HG03039 (cell line): Measurements from ENCODE around the gene GPHN.

Experiments used
- ATAC-seq: cut with Tn5 transposase; IDR thresholded peaks from one replicate; pipeline ENCODE4 v1.9.1; 2021; ENCODE audit warnings: mild to moderate bottlenecking, moderate library complexity; ENCODE audit not compliant: unreplicated experiment

Gene GPHN

DNA sequence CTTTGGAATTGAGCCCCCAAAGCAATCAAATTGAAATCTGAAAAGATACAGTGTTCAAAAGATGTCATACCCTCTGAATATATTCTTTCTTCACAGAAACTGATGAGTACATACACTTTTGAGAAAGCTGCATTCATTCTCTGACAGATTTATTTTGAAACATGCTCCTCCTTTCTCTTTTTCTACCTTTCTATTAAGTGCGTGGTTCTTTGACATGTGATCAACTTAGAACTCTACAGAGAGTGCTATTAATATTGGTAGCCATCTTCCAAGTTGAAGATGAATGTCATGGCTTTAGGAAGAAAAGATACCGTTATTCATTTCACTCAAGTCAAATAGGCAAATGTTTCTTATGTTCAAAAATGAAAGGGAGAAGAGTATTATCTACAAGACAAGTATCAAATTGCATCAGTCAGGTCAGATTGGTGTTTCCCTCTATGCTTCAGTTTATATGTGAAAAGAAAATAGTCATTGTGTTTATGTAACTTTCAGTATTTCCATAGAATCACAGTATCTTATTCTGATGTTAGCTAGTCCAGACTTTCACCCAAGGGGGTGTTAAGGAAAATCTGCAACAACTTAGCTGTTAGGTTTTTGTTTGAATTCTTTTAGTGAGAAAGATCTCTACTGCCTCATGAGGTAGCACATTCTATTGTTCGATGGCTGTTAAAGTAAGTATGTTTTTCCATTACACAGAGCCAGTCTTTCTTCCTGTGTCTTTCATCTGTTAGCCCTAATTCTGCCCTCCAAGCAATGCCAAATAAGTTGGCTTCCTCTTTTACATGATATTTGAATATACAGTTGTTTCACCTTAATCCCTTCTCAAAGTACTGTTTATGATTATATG lies 625.9 kb downstream of the GPHN start:
- no peak for ATAC-seq

DNA sequence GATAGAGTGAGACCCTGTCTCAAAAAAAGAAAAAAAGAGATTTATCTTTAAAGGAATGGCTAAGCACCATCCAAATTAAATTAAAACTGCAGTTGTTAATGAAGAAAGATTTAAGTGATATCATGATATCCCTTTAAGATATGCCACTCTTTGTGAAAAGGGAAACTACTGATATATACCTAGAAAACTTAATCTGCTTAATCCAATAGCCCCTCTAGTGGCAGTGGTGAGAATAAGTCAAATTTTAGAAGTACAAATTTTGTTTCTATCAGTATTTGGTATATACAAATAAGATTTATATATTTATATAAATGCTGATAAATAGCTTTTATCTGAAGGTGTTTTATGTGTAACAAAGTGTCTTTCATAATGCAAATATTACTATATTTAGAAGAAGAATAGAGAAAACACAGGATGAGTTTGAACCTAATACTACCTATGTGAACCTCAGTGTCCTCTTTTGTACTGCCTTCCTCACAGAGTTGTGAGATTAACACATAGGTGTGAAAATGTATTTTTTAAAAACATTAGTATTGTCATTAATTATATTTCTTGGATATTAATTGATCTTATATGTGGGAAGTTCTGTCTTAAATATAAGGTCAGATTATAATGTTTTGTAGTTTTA lies 629.9 kb downstream of the GPHN start:
- ATAC-seq: no peak

DNA sequence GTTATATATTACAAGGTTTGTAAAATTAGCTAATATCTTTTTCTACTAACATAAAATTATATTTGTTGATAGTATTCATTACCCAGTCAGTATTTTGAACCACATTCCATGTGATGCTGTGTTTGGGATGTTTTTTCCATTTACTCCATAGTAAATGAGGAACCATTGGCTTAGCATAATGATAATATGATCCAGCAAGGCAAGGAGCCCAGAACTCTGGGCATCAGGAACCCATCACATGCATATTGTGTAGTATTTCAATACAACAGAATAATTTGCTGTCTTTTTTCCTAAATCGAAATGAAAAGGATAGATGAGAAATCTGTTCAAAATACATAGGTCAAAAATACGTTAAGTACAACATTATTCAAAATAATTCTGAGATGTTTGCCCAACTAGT lies 632.6 kb downstream of the GPHN start:
- ATAC-seq: no peak

DNA sequence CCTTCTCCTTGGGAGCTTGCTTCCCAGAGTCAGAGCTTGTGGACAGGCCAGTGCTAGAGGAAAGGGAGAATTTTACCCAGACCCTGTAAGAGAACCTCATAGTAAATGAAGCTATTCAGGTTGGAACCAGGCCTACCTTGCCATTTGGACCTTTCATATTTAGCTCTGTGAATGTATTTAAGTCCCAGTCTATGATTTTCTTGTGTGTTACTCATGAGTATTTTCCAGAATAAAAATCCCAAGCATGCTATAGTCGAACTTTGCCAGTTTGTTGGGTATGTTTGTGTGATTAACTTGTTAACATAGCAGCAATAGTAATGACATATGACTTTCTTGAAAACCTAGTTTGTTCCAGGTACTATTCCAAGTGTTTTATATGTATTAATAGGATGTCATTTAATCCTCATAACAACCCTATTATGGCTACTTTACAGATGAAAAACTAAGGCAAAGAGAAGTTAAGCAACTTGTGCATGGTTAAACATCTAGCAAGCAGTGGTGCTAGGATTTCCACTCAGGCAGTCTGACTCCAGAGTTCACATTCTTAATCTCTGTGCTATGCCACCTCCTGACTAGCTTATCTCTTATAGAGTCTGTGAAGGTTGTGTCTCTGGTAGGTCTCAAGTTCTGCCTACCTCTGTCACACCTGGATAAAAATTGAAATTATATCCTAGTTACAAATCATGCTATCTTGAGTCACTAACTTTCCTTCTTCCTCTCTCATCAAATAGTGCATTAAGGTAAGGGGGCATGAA lies 633.4 kb downstream of the GPHN start:
- ATAC-seq: no peak

DNA sequence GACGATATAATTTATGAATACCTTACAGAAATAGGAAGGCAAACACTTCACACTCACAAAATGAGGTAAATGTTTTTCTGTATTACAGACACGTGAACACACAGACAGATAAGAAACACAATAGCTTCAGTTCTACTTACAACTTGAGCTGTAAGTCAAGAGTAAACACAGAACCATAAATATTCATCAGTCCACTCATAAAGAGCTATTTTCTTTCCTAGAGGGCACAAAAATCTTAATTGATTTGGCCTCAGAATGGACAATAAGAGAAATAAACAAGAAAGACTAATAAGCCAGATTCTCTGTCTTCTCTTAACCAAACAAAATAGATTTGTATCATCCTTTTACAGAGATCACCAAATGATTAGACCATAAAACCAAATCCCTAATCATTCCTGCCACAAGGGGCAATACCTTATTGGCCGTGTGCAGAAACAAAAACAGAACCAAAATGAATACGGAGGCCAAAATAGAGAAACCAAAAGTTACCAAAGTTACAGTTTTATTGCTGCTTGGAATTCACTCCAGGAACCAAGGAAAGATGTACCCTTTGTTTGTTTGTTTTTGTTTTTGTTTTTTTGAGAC lies 643.2 kb downstream of the GPHN start:
- ATAC-seq: no peak

DNA sequence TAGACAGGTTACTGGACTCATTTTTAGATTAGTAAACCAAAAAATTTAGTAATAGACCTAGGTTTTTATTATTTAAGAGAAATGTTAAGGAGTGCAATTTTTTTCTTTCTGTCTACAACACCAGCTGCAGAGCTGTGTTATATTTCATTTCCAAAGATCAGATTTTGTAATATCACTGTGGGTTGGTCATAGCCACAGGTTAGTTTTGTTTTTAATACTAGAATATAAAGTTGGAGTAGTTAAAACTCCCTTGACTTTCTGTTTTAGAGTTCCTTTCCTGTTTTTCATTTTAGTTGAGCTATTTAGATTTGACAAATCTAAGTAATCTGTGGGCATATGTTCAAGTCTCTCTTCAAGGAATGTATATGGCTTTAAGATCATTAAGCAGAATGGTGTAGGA lies 650.6 kb downstream of the GPHN start:
- ATAC-seq: no peak

DNA sequence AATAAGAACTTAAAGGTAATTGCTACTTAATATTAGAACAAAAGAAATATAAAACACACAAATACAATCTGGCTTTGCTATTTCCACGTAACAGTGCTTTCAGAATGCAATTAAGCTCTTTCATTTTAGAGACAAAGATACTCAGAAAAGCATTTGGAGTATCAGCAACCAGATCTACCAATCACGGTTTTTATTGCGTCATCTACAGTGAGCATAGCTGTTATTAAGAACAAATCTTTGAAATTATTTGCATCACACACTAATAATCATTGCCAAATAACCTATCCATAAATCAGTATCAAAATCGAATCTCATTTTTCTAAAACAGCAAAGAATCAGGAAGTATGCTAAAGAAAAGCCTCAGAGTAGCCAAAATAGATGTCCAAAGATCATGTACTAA lies 654.4 kb downstream of the GPHN start:
- ATAC-seq: no peak

DNA sequence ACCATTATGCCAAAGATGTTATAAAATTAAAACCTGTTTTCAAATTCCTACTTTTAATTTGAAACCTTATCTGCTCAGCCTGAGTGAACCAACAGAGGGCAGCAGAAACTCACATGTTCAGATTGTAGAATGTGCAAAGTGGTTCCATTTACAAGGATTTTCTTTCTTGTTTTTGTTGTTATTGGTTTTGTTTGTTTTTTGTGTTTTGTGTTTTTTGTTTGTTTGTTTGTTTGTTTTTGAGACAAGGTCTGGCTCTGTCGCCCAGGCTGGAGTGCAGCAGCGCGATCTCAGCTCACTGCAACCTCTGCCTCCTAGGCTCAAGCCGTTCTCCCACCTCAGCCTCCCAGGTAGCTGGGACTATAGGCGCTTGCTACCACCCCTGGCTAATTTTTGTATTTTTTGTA lies 658.5 kb downstream of the GPHN start:
- ATAC-seq: no peak

DNA sequence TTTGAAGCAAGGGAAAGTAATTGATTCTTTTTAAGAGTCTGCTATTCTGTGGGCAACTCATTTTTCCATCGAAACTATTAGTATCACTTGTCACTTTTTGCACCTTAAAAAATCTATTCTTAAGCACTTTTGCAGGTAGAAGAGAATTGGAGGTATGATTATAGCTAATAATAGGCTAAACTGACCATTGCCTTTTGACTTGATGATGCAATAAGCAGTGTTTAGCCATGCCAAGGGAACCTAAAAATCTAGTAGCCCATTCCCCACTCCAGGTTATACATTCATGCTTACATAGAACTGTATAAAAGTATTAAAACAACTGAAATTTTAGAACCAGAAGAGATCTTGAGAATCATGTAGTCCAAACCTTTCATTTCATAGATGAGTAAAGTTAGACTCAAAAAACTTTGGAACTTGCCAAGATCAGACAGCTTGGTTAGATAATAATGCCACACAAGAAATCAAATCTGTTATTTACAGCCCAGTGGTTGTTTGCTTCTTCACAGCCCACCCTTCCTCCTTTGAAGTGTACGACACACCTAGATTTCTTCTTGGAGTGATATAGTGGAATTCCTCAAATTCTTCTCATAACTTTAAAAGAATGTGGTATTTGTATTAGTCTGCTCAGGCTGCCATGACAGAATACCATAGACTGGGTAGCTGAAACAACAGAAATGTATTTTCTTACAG lies 659.6 kb downstream of the GPHN start:
- no peak for ATAC-seq

DNA sequence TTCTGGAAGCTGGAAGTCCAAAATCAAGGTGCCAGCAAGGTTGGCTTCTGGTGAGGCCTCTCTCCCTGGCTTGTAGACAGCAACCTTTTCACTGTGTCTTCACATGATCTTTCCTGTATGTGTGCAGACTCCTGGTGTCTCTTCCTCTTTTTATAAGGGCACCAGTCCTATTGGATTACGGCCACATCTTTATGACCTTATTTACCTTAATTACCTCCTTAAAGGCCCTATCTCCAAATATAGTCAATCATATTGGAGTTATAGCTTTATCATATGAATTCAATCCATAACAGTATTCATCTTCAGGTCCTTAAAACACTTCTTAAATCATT lies 660.1 kb downstream of the GPHN start:
- no peak for ATAC-seq

DNA sequence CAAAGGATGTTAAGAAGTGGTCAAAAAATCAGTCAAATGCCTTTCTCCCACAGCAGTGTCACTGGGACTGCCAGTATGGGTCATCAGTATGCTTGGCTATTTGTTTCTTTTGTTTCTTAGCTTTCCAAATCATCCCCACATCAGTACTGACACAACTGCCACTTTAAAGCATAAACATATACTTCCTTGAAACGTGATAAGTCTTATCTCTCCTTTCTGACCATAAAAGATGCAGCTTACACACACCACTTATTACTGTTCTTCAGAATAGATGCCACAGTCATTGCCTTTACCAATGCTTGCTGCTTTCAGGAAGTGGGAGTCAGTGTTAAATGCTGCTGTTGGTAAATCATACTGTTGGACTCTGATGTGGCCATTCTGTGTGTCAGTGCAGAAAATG lies 662.7 kb downstream of the GPHN start:
- no peak for ATAC-seq

DNA sequence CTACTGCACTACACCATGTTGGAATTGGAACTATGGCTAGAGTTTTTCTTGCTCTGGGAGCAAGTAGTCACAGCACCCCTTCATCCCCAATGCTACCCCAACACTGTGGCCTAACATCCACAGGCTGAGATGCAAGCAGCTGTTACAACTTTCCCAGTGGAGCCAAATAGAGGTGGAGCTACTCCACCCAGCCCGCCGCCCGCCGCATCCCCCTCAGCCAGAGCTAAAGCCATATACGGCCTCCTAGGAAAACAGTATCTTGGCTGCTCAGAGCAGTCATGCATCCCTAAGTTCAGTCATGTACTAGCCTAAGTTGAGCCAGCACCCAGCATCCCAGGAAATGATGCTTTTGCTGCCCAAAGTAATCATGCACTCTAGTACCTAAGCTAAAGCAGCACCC lies 664.1 kb downstream of the GPHN start:
- ATAC-seq: no peak

DNA sequence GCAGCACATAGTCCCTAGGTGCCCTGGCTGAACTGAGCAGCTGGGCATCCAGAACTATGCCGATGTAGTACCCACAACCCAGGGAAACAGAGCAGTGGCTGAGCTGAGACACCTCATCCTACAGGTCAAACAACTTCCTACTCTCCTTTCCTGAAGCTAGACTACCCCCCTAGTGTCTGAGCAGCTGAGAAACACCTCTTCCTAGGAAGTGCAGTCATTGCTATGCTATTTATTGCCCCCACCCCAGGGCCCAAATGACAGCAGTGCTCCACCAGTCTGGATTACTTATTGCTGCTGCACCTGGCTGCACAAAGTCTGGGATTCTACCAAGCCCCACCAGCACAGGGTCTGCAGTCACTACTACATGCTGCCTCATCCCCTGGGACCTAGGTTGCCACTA lies 664.6 kb downstream of the GPHN start:
- no peak for ATAC-seq

DNA sequence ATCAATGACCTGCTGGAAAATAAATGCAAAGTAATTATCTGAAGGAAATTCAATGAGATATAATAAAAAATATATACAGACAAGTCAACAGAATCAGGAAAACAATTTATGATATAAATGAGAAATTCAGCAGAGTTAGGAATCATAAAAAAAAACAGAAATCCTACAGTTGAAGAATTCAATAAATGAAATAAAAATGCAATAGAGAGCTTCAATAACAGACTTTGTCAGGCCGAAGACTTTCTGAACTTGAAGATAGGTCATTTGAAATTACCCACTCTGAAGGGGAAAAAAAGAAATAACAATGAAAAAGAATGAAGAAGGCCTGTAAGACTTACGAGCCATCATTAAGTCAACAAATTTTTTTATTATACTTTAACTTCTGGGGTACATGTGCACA lies 665.8 kb downstream of the GPHN start:
- ATAC-seq: no peak

DNA sequence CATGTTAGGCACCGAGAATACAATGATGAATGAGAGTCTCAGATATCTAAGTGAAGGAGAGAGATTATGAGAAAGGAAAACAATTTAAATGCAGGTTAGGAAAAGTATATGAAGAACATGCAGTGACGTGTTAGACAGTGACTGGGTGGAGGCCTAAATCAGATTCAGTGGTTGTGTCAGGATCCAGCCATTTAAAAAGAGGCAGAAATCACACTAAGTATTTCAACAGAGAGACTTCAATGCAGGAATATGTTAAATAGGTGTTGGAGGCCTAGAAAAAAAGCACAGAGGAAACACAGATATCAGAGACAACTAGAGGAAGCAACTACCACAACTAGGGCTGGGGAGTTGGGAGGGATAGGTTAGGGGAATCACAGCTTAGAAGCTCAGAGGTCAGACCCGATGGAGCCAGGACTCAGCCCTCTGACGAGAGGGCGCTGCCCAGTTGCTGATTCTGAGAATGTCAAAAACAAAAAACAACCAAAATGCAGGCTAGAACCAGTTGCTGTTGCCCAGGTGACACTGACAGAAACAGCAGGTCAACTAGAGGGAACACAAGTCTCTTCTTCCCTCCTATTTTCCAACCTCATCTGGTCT lies 678.3 kb downstream of the GPHN start:
- ATAC-seq: no peak

DNA sequence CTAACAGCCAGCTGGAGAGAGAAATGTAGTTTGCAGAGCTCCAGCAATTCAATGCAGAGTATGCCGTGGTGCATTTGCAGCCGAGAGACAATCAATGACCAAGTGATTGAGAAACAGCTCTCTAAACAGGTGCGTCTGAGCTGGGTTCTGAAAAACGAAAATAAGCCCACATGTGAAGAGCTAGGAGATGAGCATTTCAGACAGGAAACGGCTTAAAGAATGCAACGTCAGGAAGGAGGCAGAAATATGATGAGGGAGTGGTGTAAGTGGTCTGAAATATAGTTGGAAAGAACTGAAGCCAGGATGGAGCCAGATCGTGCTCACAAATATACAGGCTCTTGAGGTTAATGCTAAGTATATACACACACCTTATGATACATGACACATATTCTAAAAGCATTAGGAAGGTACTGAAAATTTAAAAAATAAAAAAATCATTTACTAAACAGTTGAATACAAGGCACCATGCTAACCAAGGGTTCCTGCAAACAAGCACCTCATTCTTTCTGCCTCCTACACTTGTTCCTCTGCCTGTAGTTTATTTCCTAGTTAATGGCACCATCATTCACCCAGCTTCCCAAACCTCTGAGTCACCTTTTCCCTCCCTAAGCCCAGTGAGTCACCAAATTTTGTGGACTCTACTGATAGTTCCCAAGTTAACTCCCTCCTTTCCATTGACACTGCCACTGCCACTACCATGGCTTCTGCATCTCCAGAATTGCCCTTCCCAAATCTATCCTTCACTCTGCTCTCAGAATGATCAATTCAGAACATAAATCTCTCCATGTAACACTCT lies 679.0 kb downstream of the GPHN start:
- no peak for ATAC-seq

DNA sequence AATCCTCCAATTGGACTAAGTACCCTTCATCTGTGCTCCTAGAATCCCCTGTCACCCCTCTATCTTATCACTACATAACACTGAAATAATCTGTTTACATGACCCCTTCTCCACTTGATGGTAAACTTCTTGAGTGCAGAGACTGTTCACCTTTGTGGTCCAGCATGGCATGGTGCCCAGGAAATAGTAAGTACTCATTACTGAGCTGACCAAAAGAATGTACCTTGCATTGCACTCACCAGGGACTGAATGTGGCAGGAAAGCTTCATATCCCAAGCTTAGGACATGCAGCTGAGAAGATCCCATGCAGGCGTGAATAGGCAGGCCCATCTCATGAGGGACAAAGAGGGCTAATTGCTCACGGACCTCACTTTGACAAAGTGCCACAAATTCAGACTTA lies 679.9 kb downstream of the GPHN start:
- ATAC-seq: no peak

DNA sequence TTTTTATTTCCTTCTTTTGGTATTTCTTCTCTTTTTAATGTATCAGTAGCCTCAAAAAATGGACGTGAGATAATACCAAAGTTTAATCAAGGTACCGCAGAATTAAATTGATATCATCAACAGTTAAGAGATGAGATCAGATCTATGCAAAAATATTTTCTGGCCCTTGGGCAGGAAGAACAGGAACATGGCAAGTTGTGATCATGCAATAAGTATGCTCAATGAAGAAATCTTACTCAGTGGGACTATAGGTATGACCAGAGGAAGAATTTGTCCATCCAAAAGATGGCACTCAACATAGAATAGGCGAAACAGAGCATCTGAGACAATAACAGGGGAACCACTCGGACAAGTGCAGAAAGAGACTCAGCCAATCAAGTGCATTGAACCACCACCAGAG lies 680.4 kb downstream of the GPHN start:
- ATAC-seq: no peak

DNA sequence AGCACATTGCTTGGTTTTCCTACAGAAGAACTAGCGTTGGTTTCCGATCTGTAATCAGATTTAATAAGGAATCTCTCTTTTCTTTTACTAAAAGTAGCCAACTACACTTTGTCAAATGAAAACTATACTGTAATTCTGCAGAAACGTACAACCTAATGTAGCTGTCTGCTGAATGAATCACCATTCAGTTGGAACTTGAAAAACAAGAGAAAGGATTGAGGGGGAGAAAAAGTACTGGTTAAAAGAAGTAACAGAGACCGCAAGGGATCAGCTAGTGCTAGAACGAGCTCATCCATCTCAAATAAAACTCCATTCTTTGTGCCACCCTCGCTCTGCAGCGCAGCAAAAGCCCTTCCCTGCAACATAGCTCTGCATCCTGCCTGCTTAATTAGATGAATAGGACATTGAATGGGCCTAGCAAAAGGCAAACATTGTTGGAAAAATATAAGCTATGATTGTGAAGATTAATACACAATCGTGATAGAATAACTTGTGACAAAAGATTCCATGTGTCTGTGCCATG lies 683.9 kb downstream of the GPHN start:
- no peak for ATAC-seq

DNA sequence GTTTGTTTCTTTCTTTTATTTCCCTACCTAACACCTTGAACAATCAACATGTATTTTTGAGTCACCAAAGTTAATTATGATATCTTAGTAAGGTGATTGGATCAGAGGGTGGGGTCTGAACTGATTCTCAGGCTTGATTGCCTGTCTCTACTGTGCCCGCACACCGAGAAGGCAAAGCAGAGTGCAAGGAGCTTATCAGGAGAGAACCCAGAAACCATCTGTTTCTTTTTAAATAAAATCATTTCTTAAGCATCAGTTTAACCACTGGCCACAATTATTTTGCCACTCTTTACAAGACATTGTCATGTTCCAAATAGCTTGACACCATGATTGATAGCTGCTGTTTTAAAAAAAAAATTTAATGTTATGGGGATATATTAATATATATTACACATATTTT lies 684.4 kb downstream of the GPHN start:
- ATAC-seq: no peak
